ENCODE results near the gene GALNT12.

Gene GALNT12

DNA sequence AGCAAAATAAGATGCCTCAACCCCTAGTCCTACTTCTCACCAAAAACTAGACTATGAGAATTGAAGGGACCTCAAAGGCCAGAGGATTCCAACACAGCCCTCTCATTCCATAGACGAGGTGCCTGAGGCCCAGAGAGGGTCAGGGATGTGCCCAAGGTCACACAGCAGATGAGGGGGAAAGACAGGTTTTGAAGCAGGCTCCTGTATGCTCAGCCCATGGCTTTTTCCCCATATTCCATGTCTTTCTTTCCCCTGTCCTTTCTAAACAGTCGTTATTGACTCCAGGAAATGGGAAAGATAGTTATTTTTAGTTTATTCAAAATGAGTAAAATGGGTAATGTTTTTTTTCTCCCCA, 75.1 kb downstream of the GALNT12 start:
- DNase-seq, result no peak

GRCh38 chr9:98883276-98883675, 75.8 kb downstream of the GALNT12 start:
- no peak for DNase-seq

DNA sequence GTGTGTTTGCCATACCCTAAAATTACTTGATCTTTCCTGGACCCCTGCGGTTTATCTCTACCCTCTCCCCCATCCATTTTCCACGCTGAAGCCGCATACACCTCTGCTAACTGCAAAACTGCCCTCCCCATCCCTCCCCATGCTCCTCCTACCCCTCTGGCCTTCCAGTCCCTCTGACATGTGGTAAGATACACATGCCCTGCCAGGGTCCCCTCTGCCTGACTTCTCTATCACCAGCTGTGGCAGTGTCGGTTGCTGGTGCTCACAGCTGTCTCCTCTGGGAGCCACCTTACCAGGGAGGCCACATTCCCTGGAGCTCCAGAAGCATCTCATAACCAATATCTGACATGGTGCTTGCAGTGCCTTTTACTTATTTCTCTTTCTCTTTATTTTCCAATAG, 77.4 kb downstream of the GALNT12 start:
- DNase-seq, result no peak

GRCh38 chr9:98885575-98886295, 78.3 kb downstream of the GALNT12 start:
- no peak for DNase-seq

DNA sequence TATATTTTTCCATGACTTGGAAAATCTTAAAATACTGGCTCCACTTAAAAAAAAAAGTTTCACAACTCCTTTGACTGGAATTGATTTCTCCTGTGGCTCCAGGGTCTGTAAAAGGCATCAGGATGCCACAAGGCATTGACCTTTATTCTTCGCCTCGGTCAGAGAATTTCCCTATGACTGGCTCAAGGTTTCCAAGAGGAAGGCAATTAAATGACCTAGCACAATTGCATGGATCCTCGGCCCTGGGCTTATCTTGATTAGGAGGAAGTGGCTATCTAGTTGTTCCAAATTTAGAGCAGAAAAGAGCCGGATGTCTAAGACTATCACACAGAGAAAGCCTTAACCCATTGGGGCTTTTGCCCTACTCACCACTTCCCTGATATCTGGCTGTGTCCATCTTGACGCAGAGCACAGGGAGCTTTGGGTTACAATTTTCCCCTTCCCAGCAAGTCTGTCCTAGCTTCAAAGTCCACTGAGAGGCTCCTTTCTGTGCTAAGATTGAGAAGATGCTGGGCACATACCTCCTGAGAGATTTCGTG, 79.3 kb downstream of the GALNT12 start:
- DNase-seq, result no peak

- DNase-seq, result no peak
These were observed 80.5 kb downstream of the GALNT12 start for GRCh38 chr9:98887918-98888510.

DNA sequence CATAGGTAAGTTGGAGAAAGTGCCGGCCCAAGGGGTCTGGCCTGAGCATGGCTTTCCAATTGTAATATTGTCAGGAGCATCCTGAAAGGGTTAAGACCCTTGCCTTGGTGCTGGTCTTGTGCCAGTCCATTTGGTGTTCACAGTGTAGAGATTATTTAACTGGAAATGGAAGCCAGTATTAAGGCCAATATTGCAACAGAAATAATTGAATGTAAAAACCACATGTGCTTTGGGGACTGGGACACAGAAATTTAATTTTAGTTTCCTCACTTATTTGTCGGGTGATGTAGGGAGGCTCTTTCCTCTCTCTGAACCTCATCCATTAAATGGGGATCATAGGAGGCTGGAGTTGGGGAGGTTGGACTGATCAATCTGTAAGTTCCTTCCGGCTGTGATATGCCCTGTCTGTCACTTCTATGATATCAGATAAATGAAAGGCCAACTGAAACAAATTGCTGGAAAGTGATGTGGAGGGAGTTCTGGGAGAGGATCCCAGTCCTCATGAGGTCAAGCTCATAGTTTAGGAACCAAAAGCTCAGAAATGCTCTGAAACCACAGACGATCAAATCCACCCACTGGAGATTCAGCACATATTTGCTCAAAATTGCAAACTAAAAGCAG, 81.4 kb downstream of the GALNT12 start:
- DNase-seq, result no peak

- no peak for DNase-seq
These were observed 82.8 kb downstream of the GALNT12 start for GRCh38 chr9:98890256-98890655.

- no peak for DNase-seq
These were observed 84.8 kb downstream of the GALNT12 start for GRCh38 chr9:98892288-98892687.

DNA sequence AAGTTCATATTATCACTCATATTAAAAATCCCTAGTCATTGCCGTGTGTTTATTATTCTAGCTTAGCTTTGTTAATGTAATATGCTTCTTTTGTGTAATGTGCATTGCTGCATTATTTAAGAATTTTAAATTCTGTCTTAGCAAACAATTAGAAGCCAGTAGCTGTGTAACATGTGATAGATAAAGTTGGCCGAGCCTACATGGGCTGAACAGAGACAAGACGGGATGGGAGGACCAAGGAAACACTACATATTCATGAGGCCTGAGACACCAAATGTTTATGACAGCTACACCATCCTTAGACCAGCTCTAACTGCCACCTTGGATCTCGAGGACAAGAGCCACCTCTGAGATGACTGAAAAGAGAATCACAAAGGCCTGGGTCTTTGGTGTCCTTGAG, 85.2 kb downstream of the GALNT12 start:
- no peak for DNase-seq

DNA sequence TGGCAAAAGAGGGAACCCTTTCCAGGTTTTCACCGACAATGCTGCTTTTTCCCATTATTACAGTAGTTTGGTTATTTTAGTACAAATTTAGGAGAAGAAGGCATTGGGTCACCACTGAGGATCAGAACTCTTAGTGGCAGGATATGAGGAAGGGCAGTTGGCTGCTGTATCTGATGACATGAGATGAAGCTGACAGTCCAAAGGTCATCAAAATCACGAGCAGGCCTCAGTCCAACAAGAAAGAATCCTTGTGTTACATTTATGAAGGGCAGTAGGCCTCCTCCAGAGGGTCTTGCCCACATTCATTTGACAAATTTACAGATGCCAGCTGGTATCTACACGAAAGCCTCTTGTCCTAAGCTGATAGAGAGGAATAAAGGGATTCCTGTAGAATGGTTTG, 86.7 kb downstream of the GALNT12 start:
- DNase-seq, result no peak

- DNase-seq, result no peak
These were observed 87.3 kb downstream of the GALNT12 start for GRCh38 chr9:98894761-98895160.

- no peak for DNase-seq
These were observed 89.2 kb downstream of the GALNT12 start for GRCh38 chr9:98896632-98897031.

- DNase-seq, result no peak
These were observed 90.3 kb downstream of the GALNT12 start for GRCh38 chr9:98897745-98898144.

- DNase-seq, result no peak
These were observed 92.1 kb downstream of the GALNT12 start for GRCh38 chr9:98899408-98900056.
